K562 (cell line): ENCODE measurements around the gene SLC22A23. TPM values are rescaled to one million over a fixed set of nuclear protein-coding genes. Genes with fewer than 3 reads are reported as not detected.

ENCODE experiments used
- CTCFL ChIP-seq: IDR thresholded peaks from 2 replicates; pipeline ENCODE4 v1.6.1; 2011; ENCODE audit warnings: borderline replicate concordance, low read depth, mild to moderate bottlenecking, moderate library complexity, low read length; ENCODE audit not compliant: insufficient read depth, poor library complexity, severe bottlenecking
- E2F8 ChIP-seq: fragments of 450-650 bp; IDR thresholded peaks from 2 replicates; pipeline ENCODE4 v1.7.1; 2018; ENCODE audit warnings: mild to moderate bottlenecking, low read depth; ENCODE audit not compliant: partially characterized antibody
- ESRRB ChIP-seq: fragments of 250-450 bp; sonication (Bioruptor Pico); IDR thresholded peaks from 2 replicates; pipeline ENCODE4 v1.5.0; 2020; ENCODE audit warnings: mild to moderate bottlenecking, moderate library complexity, borderline replicate concordance
- FOXJ2 ChIP-seq: fragments of 200-800 bp; sonication (Bioruptor generic); IDR thresholded peaks from 2 replicates; pipeline ENCODE4 v1.6.1; 2016; ENCODE audit warnings: missing genetic modification characterization, missing compliant biosample characterization
- GATA2 ChIP-seq: sonication (generic); formaldehyde crosslinking; IDR thresholded peaks from 2 replicates; pipeline ENCODE4 v1.4.0; 2020; ENCODE audit warnings: mild to moderate bottlenecking, missing genetic modification reagents
- LCOR ChIP-seq: sonication (generic); formaldehyde crosslinking; IDR thresholded peaks from 2 replicates; pipeline ENCODE4 v1.8.0; 2022; ENCODE audit warnings: mild to moderate bottlenecking, missing genetic modification reagents
- NBN ChIP-seq: fragments of 450-650 bp; IDR thresholded peaks from 2 replicates; pipeline ENCODE4 v1.6.1; 2016; ENCODE audit warnings: low read depth, mild to moderate bottlenecking
- RCOR1 ChIP-seq, 2 experiments: IDR thresholded peaks; 2 replicates each; pipeline ENCODE4 v1.6.1; 2012; ENCODE audit warnings: low read depth in 2 of 2, low read length in 2 of 2, borderline replicate concordance in 1 of 2, improper control_type of control experiment in 1 of 2
- TGIF2 ChIP-seq: sonication (generic); formaldehyde crosslinking; IDR thresholded peaks from 2 replicates; pipeline ENCODE4 v1.8.1; 2022; ENCODE audit warnings: mild to moderate bottlenecking, missing genetic modification reagents, moderate library complexity
- YBX1 ChIP-seq: fragments of 450-650 bp; IDR thresholded peaks from 2 replicates; pipeline ENCODE4 v1.7.1; 2016; ENCODE audit warnings: mild to moderate bottlenecking
- ZKSCAN3 ChIP-seq: fragments of 250-450 bp; sonication (Bioruptor Pico); IDR thresholded peaks from 2 replicates; pipeline ENCODE4 v1.4.0; 2020
- ZNF274 ChIP-seq: IDR thresholded peaks from 2 replicates; pipeline ENCODE4 v1.6.1; 2011; ENCODE audit warnings: low read depth, mild to moderate bottlenecking, low read length, moderate library complexity, borderline replicate concordance
- polyA plus RNA-seq, 8 experiments: library from polyadenylated mRNA; depleted of rRNA in 4 of 8; stranded (reverse) in 5 of 8; unstranded in 3 of 8; fragments of >200 nt; fragmentation: Nextera tagmentation in 2 of 8; fragmentation: Illumina TruSeq in 1 of 8; extraction: Ambion mirVana in 2 of 8; extraction: Trizol in 1 of 8; gene quantifications; 2 replicates each; pipeline versions ENCODE4 v1.2.1 to v1.2.3, GENCODE V29; 2011 to 2014; ENCODE audit warnings: inconsistent platforms in 1 of 8, missing spikeins in 1 of 8
- total RNA-seq, 7 experiments: library from RNA; depleted of rRNA in 6 of 7; stranded (reverse); fragments of >200 nt in 6 of 7; fragmentation: Illumina TruSeq in 2 of 7; extraction: Trizol in 2 of 7; gene quantifications; 2 replicates each; pipeline versions ENCODE4 v1.2.1 to v1.2.3, GENCODE V29; 2011 to 2021; ENCODE audit warnings: low replicate concordance in 1 of 7
- TF ChIP-seq, protein P1 (sequence below): sonication (generic); formaldehyde crosslinking; IDR thresholded peaks from 2 replicates; pipeline ENCODE4 v1.8.0; 2022; ENCODE audit warnings: mild to moderate bottlenecking, missing genetic modification reagents, borderline replicate concordance
- TF ChIP-seq, protein P2 (sequence below): fragments of 450-650 bp; IDR thresholded peaks from 2 replicates; pipeline ENCODE4 v1.6.1; 2018; ENCODE audit warnings: mild to moderate bottlenecking, low read depth; ENCODE audit not compliant: partially characterized antibody

The SLC22A23 gene
- total and polyA plus RNA-seq, 9 of the 15 experiments (the other 6 are each of a cell fraction or from before 2014, with no cell fraction given): 0.30 to 8.7 (median 2.5) TPM

DNA sequence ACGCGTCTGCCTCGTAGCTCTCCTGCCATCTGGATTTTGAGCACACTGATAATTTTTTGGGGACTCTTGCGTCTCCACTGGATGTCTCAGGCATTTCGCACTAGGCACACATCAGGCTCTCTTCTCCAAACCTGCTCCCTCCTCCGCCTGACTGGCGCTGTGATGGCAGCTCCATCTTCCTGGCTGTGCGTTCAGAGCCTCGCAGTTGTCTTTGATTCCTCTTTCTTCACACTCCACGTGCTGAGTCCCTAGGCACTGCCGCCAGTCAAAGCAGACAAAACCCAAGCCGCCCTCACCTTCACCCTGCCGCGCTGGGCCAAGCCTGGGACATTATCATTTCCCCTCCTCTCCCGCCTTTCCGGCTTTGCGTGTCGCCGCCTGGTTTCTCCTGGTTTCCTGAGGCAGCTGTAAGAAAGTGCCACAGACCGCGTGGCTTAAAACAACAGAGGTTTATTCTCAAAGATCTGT is 197.3 kb downstream of the SLC22A23 start (continued):
- TF ChIP-seq E2F8: no peak
- no peak for TF ChIP-seq NBN
- TF ChIP-seq ESRRB (CRISPR knock-in tag): no peak
- TF ChIP-seq, protein P1, sequence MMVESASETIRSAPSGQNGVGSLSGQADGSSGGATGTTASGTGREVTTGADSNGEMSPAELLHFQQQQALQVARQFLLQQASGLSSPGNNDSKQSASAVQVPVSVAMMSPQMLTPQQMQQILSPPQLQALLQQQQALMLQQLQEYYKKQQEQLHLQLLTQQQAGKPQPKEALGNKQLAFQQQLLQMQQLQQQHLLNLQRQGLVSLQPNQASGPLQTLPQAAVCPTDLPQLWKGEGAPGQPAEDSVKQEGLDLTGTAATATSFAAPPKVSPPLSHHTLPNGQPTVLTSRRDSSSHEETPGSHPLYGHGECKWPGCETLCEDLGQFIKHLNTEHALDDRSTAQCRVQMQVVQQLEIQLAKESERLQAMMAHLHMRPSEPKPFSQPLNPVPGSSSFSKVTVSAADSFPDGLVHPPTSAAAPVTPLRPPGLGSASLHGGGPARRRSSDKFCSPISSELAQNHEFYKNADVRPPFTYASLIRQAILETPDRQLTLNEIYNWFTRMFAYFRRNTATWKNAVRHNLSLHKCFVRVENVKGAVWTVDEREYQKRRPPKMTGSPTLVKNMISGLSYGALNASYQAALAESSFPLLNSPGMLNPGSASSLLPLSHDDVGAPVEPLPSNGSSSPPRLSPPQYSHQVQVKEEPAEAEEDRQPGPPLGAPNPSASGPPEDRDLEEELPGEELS (CRISPR knock-in tag): no peak
- TF ChIP-seq ZKSCAN3 (CRISPR knock-in tag): no peak
- peak; percentile 78; the same call in 1 of the 2 replicates for TF ChIP-seq LCOR (CRISPR knock-in tag)
- TF ChIP-seq TGIF2 (CRISPR knock-in tag): no peak
- peak; percentile 7 for TF ChIP-seq CTCFL
- no peak for TF ChIP-seq FOXJ2 (tag)
- TF ChIP-seq RCOR1 (IDR thresholded peaks at IDR 0.05; ENCODE audit: borderline replicate concordance in 1 of 2, low read depth in 2 of 2, low read length in 2 of 2): peak in 1 of 2 experiments; percentile 59; a peak in 1 of 4 replicates
- TF ChIP-seq YBX1: no peak
- no peak for TF ChIP-seq GATA2 (CRISPR knock-in tag)
- TF ChIP-seq, protein P2, sequence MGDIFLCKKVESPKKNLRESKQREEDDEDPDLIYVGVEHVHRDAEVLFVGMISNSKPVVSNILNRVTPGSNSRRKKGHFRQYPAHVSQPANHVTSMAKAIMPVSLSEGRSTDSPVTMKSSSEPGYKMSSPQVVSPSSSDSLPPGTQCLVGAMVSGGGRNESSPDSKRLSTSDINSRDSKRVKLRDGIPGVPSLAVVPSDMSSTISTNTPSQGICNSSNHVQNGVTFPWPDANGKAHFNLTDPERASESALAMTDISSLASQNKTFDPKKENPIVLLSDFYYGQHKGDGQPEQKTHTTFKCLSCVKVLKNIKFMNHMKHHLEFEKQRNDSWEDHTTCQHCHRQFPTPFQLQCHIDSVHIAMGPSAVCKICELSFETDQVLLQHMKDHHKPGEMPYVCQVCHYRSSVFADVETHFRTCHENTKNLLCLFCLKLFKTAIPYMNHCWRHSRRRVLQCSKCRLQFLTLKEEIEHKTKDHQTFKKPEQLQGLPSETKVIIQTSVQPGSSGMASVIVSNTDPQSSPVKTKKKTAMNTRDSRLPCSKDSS: no peak
- no peak for TF ChIP-seq ZNF274
